HPDE6-E6E7 (cell line): ENCODE measurements around the gene AP3B1.

Source experiments
- DNase-seq: peaks from one replicate; pipeline ENCODE4 v3.0.0; 2011; ENCODE audit warnings: missing footprints; ENCODE audit errors: extremely low spot score

Gene AP3B1

GRCh38 chr5:78288246-78288645 is 6.3 kb downstream of the AP3B1 start:
- DNase-seq: no peak

- DNase-seq: peak; percentile 40
These were observed 6.7 kb downstream of the AP3B1 start for GRCh38 chr5:78287833-78288232.

- DNase-seq: no peak
These were observed 7.3 kb downstream of the AP3B1 start for GRCh38 chr5:78287169-78287568.

- DNase-seq: no peak
These were observed 8.2 kb downstream of the AP3B1 start for GRCh38 chr5:78286290-78286689.

- DNase-seq: no peak
These were observed 10.7 kb downstream of the AP3B1 start for GRCh38 chr5:78283802-78284201.

GRCh38 chr5:78283105-78283504 is 11.4 kb downstream of the AP3B1 start:
- no peak for DNase-seq

- DNase-seq: no peak
These were observed 14.2 kb downstream of the AP3B1 start for GRCh38 chr5:78280261-78280660.

- no peak for DNase-seq
These were observed 15.3 kb downstream of the AP3B1 start for GRCh38 chr5:78279194-78279593.

GRCh38 chr5:78277715-78278114 is 16.8 kb downstream of the AP3B1 start:
- DNase-seq: no peak

GRCh38 chr5:78275998-78276543 is 18.4 kb downstream of the AP3B1 start:
- no peak for DNase-seq

GRCh38 chr5:78274540-78275197 is 19.8 kb downstream of the AP3B1 start:
- DNase-seq: no peak

- DNase-seq: no peak
These were observed 21.1 kb downstream of the AP3B1 start for GRCh38 chr5:78273436-78273835.

GRCh38 chr5:78271766-78272165 is 22.7 kb downstream of the AP3B1 start:
- DNase-seq: no peak

- DNase-seq: no peak
These were observed 25.3 kb downstream of the AP3B1 start for GRCh38 chr5:78269088-78269703.

GRCh38 chr5:78268356-78268755 is 26.1 kb downstream of the AP3B1 start:
- DNase-seq: no peak

- DNase-seq: no peak
These were observed 29.3 kb downstream of the AP3B1 start for GRCh38 chr5:78265163-78265562.

- no peak for DNase-seq
These were observed 29.9 kb downstream of the AP3B1 start for GRCh38 chr5:78264600-78264999.

GRCh38 chr5:78260771-78261170 is 33.7 kb downstream of the AP3B1 start:
- peak; percentile 19 for DNase-seq

- no peak for DNase-seq
These were observed 41.3 kb downstream of the AP3B1 start for GRCh38 chr5:78253201-78253600.

GRCh38 chr5:78252715-78253114 is 41.8 kb downstream of the AP3B1 start:
- DNase-seq: no peak

- DNase-seq: no peak
These were observed 42.7 kb downstream of the AP3B1 start for GRCh38 chr5:78251663-78252284.

- no peak for DNase-seq
These were observed 49.4 kb downstream of the AP3B1 start for GRCh38 chr5:78245136-78245535.

- no peak for DNase-seq
These were observed 50.9 kb downstream of the AP3B1 start for GRCh38 chr5:78243639-78244038.
